A549 (cell line): Measurements from ENCODE around the gene TMTC1.

ENCODE experiments used
- CHD2 ChIP-seq: fragments of 150-350 bp; IDR thresholded peaks from 2 replicates; pipeline ENCODE4 v1.6.1; 2014; ENCODE audit warnings: low read length; ENCODE audit not compliant: partially characterized antibody
- EP300 ChIP-seq, 2 experiments: fragments of >200 bp; sonication (Bioruptor Twin); formaldehyde crosslinking; IDR thresholded peaks; 2 replicates in 1 of 2; 3 replicates in 1 of 2; pipeline ENCODE4 v1.6.1; 2016 to 2017
- ESRRA ChIP-seq: fragments of 150-350 bp; IDR thresholded peaks from 2 replicates; pipeline ENCODE4 v1.6.1; 2014; ENCODE audit warnings: mild to moderate bottlenecking, low read length, borderline replicate concordance
- HOXB13 ChIP-seq: fragments of 250-450 bp; sonication (Bioruptor Pico); IDR thresholded peaks from 2 replicates; pipeline ENCODE4 v1.5.0; 2020; ENCODE audit warnings: low read depth, mild to moderate bottlenecking, moderate library complexity
- KDM1A ChIP-seq: fragments of 200-600 bp; sonication (generic); IDR thresholded peaks from 2 replicates; pipeline ENCODE4 v1.6.1; 2016; ENCODE audit warnings: low read depth, mild to moderate bottlenecking
- NPAS2 ChIP-seq: fragments of 250-450 bp; sonication (Bioruptor Pico); IDR thresholded peaks from 2 replicates; pipeline ENCODE4 v1.8.0; 2022; ENCODE audit warnings: mild to moderate bottlenecking, moderate library complexity, borderline replicate concordance
- POLR2A ChIP-seq: IDR thresholded peaks from 2 replicates; pipeline ENCODE4 v1.6.1; 2012; ENCODE audit warnings: mild to moderate bottlenecking, low read length
- POLR2AphosphoS2 ChIP-seq: conservative IDR thresholded peaks from 2 replicates; pipeline ENCODE4 v1.6.1; 2012; ENCODE audit warnings: low read length, improper control_type of control experiment, inconsistent platforms
- RAD21 ChIP-seq, 2 experiments: fragments of >200 bp in 1 of 2; sonication (Bioruptor Twin) in 1 of 2; formaldehyde crosslinking in 1 of 2; IDR thresholded peaks in 1 of 2; conservative IDR thresholded peaks in 1 of 2; 2 replicates in 1 of 2; 3 replicates in 1 of 2; pipeline ENCODE4 v1.6.1; 2012 to 2018; ENCODE audit warnings: inconsistent platforms in 1 of 2
- TF ChIP-seq, protein P1 (sequence below): fragments of >200 bp; sonication (Bioruptor Twin); formaldehyde crosslinking; IDR thresholded peaks from 3 replicates; pipeline ENCODE4 v1.5.1; 2016

DNA sequence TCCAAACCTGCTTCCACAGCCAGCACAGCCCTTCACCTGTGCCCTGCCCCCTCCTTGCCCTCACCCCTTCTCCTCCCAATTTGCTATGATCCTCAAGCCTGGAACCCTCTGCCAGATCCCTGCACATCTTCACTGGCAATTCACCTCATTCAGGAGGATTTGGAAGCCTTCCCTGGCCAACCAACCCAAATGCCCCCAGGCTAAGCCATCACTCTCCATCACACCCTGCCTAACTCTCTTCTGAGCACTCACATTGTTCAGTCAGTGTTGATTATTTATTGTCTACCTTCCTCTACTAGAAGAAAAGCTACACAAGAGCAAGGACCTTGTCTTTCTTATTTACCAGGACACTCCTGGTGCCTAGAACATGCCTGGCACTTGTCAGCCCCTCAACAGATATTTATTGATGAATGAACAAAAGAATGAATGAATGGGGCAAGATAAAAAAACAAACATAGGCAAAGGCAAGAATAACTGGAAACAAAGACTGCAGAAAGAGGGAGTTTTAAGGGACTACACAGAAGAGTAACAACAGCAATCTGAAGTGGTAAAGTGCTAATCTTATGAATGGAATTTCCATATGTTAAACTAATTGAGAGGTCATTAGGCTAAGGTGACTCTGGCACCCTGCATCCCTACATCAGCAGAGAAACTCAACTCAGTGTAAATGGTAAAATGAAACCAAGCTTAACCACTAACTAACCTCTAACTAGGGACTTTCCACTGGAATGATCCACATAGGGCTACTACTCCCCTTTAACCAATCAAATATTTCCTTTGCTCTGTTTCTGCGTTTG is 33.4 kb downstream of the TMTC1 start:
- no peak for TF ChIP-seq RAD21 (conservative IDR thresholded peaks at IDR 0.05 in 1 of 2, IDR thresholded peaks at IDR 0.05 in 1 of 2)
- TF ChIP-seq, protein P1, sequence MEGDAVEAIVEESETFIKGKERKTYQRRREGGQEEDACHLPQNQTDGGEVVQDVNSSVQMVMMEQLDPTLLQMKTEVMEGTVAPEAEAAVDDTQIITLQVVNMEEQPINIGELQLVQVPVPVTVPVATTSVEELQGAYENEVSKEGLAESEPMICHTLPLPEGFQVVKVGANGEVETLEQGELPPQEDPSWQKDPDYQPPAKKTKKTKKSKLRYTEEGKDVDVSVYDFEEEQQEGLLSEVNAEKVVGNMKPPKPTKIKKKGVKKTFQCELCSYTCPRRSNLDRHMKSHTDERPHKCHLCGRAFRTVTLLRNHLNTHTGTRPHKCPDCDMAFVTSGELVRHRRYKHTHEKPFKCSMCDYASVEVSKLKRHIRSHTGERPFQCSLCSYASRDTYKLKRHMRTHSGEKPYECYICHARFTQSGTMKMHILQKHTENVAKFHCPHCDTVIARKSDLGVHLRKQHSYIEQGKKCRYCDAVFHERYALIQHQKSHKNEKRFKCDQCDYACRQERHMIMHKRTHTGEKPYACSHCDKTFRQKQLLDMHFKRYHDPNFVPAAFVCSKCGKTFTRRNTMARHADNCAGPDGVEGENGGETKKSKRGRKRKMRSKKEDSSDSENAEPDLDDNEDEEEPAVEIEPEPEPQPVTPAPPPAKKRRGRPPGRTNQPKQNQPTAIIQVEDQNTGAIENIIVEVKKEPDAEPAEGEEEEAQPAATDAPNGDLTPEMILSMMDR: no peak
- no peak for TF ChIP-seq KDM1A
- no peak for TF ChIP-seq EP300 (IDR thresholded peaks at IDR 0.05)
- TF ChIP-seq CHD2: no peak
- no peak for TF ChIP-seq ESRRA
- TF ChIP-seq POLR2AphosphoS2: no peak
- TF ChIP-seq HOXB13 (CRISPR knock-in tag): no peak
- no peak for TF ChIP-seq POLR2A
- TF ChIP-seq NPAS2 (CRISPR knock-in tag): no peak
